WTC11 (cell line): Measurements from ENCODE around the gene GMPR. TPM values are rescaled to one million over a fixed set of nuclear protein-coding genes. Genes with fewer than 3 reads are reported as not detected.

Experiments used
- ATAC-seq: fragments of 200-7000 bp; cut with Tn5 transposase; 2 replicates; pipeline ENCODE4 v1.10.0; 2021; ENCODE audit warnings: mild to moderate bottlenecking, moderate library complexity
- CTCF ChIA-PET: fragments of 300-600 bp; sonication (Branson Sonifier 250); formaldehyde crosslinking; loops from one replicate; lab custom pipeline; 2021; ENCODE audit warnings: antibody characterized with exemption; lab: Charles Lee
- POLR2A ChIA-PET: fragments of 350-600 bp; sonication (Branson Sonifier 250); formaldehyde crosslinking; loops from one replicate; lab custom pipeline; 2021; ENCODE audit warnings: antibody characterized with exemption; lab: Charles Lee
- DNase-seq: peaks from one replicate; pipeline ENCODE4 v3.0.0; 2021; ENCODE audit warnings: low spot score
- H3K27ac Mint-ChIP-seq: 2 replicates; pipeline ENCODE4 v1.8.0; 2021; ENCODE audit warnings: mixed read lengths
- H3K27me3 Mint-ChIP-seq: 2 replicates; pipeline ENCODE4 v1.8.0; 2021; ENCODE audit warnings: low read depth, mild to moderate bottlenecking, moderate library complexity, mixed read lengths
- H3K36me3 Mint-ChIP-seq: 2 replicates; pipeline ENCODE4 v1.8.0; 2021; ENCODE audit warnings: mixed read lengths
- H3K4me1 Mint-ChIP-seq: 2 replicates; pipeline ENCODE4 v1.8.0; 2022; ENCODE audit warnings: mixed read lengths
- H3K4me3 Mint-ChIP-seq: 2 replicates; pipeline ENCODE4 v1.8.0; 2021; ENCODE audit warnings: mild to moderate bottlenecking, moderate library complexity, mixed read lengths
- H3K9me3 Mint-ChIP-seq: 2 replicates; pipeline ENCODE4 v1.8.0; 2021; ENCODE audit warnings: mixed read lengths
- ATF3 ChIP-seq: sonication (generic); formaldehyde crosslinking; conservative IDR thresholded peaks from 2 replicates; pipeline ENCODE4 v1.8.1; 2022; ENCODE audit warnings: mild to moderate bottlenecking, missing genetic modification reagents
- CREM ChIP-seq: sonication (generic); formaldehyde crosslinking; IDR thresholded peaks from 2 replicates; pipeline ENCODE4 v1.8.1; 2022; ENCODE audit warnings: mild to moderate bottlenecking, missing genetic modification reagents, moderate library complexity
- E2F5 ChIP-seq: sonication (generic); formaldehyde crosslinking; IDR thresholded peaks from 2 replicates; pipeline ENCODE4 v1.8.1; 2022; ENCODE audit warnings: mild to moderate bottlenecking, moderate library complexity, missing genetic modification reagents
- ETV6 ChIP-seq: sonication (generic); formaldehyde crosslinking; IDR thresholded peaks from 2 replicates; pipeline ENCODE4 v1.8.1; 2022; ENCODE audit warnings: mild to moderate bottlenecking, missing genetic modification reagents
- FOXP4 ChIP-seq: sonication (generic); formaldehyde crosslinking; IDR thresholded peaks from 2 replicates; pipeline ENCODE4 v1.8.0; 2022; ENCODE audit warnings: mild to moderate bottlenecking, missing genetic modification reagents
- GABPB1 ChIP-seq: sonication (generic); formaldehyde crosslinking; IDR thresholded peaks from 2 replicates; pipeline ENCODE4 v1.8.1; 2023; ENCODE audit warnings: mild to moderate bottlenecking, missing genetic modification reagents
- GRHL2 ChIP-seq: fragments of 250-450 bp; sonication (Bioruptor Pico); IDR thresholded peaks from 2 replicates; pipeline ENCODE4 v1.8.0; 2022; ENCODE audit warnings: mild to moderate bottlenecking, moderate library complexity; ENCODE audit not compliant: insufficient replicate concordance, severe bottlenecking
- IRF1 ChIP-seq: sonication (generic); formaldehyde crosslinking; IDR thresholded peaks from 2 replicates; pipeline ENCODE4 v1.8.0; 2023; ENCODE audit warnings: missing genetic modification reagents
- IRF2 ChIP-seq: sonication (generic); formaldehyde crosslinking; IDR thresholded peaks from 2 replicates; pipeline ENCODE4 v1.8.0; 2022; ENCODE audit warnings: low read depth, missing genetic modification reagents, borderline replicate concordance
- MLX ChIP-seq: sonication (generic); formaldehyde crosslinking; IDR thresholded peaks from 2 replicates; pipeline ENCODE4 v1.8.1; 2023; ENCODE audit warnings: mild to moderate bottlenecking, missing genetic modification reagents, moderate library complexity
- NR1H2 ChIP-seq: sonication (generic); formaldehyde crosslinking; IDR thresholded peaks from 2 replicates; pipeline ENCODE4 v1.9.0; 2021; ENCODE audit warnings: mild to moderate bottlenecking, moderate library complexity, missing genetic modification reagents
- NR2C2 ChIP-seq: sonication (generic); formaldehyde crosslinking; IDR thresholded peaks from 2 replicates; pipeline ENCODE4 v1.8.0; 2022; ENCODE audit warnings: mild to moderate bottlenecking, missing genetic modification reagents
- OVOL2 ChIP-seq: fragments of 250-450 bp; sonication (Bioruptor Pico); IDR thresholded peaks from 2 replicates; pipeline ENCODE4 v1.9.0; 2021; ENCODE audit warnings: mild to moderate bottlenecking, borderline replicate concordance
- PRDM15 ChIP-seq: sonication (generic); formaldehyde crosslinking; IDR thresholded peaks from 2 replicates; pipeline ENCODE4 v1.8.0; 2022; ENCODE audit warnings: missing genetic modification reagents
- RELA ChIP-seq: sonication (generic); formaldehyde crosslinking; IDR thresholded peaks from 2 replicates; pipeline ENCODE4 v1.8.1; 2022; ENCODE audit warnings: missing genetic modification reagents, mild to moderate bottlenecking, borderline replicate concordance
- RORB ChIP-seq: fragments of 250-450 bp; sonication (Bioruptor Pico); IDR thresholded peaks from 2 replicates; pipeline ENCODE4 v1.9.0; 2021; ENCODE audit warnings: mild to moderate bottlenecking
- SOX15 ChIP-seq: fragments of 250-450 bp; sonication (Bioruptor Pico); IDR thresholded peaks from 2 replicates; pipeline ENCODE4 v1.9.0; 2021; ENCODE audit warnings: mild to moderate bottlenecking
- ZNF138 ChIP-seq: sonication (generic); formaldehyde crosslinking; conservative IDR thresholded peaks from 2 replicates; pipeline ENCODE4 v1.8.1; 2022; ENCODE audit warnings: mild to moderate bottlenecking, moderate library complexity, missing genetic modification reagents
- ZNF317 ChIP-seq: sonication (generic); formaldehyde crosslinking; IDR thresholded peaks from 2 replicates; pipeline ENCODE4 v1.8.1; 2023; ENCODE audit warnings: low read depth, mild to moderate bottlenecking, moderate library complexity, missing genetic modification reagents, borderline replicate concordance
- ZNF532 ChIP-seq: fragments of 250-450 bp; sonication (Bioruptor Pico); IDR thresholded peaks from 2 replicates; pipeline ENCODE4 v1.9.0; 2021; ENCODE audit warnings: mild to moderate bottlenecking, borderline replicate concordance
- ZNF671 ChIP-seq: fragments of 250-450 bp; sonication (Bioruptor Pico); IDR thresholded peaks from 2 replicates; pipeline ENCODE4 v1.8.0; 2021; ENCODE audit warnings: mild to moderate bottlenecking
- total RNA-seq: library from RNA; stranded (reverse); gene quantifications from 3 replicates; pipeline ENCODE4 v1.2.3, GENCODE V29; 2021

Gene GMPR
- total RNA-seq, 1 experiment from 2014 or later: 2.4 TPM

- H3K27ac Mint-ChIP-seq: no peak overlapping the region
These were observed 95.2 kb downstream of the GMPR start for GRCh38 chr6:16333580-16333979.

GRCh38 chr6:16334671-16335070 is 96.3 kb downstream of the GMPR start:
- POLR2A ChIA-PET: no interaction called here
- Mint-ChIP-seq H3K4me3 (no peak overlapping the region), H3K36me3 (no peaks in the 10 kb centered on the region), H3K27me3 (no peaks in the 10 kb centered on the region), H3K4me1 (peaks cover 14% of the 10 kb centered on the region), H3K27ac (no peak overlapping the region), H3K9me3 (no peaks in the 10 kb centered on the region)
- CTCF ChIA-PET: no interaction called here
- ATAC-seq: no peak
- DNase-seq: no peak
- TF ChIP-seq E2F5 (CRISPR knock-in tag) (no peak), PRDM15 (no peak), RELA (no peak), CREM (no peak), GRHL2 (no peak), IRF1 (no peak)

More at GRCh38 chr6:16333580-16333979, 95.2 kb downstream of the GMPR start:
- no peak overlapping the region for H3K4me3 Mint-ChIP-seq
- ChIA-PET POLR2A (no interaction called here), CTCF (interaction anchor here (1.2 to 3.3 kb wide), 3 partner anchors 48 to 430 kb away, joined by 4 to 61 read pairs (median 14); no protein-coding TSS in a partner anchor)
- H3K9me3 Mint-ChIP-seq: no peaks in the 10 kb centered on the region
- TF ChIP-seq MLX (CRISPR knock-in tag) (no peak), ATF3 (no peak), ZNF138 (no peak), ZNF671 (CRISPR knock-in tag) (no peak), RORB (CRISPR knock-in tag) (no peak), IRF2 (CRISPR knock-in tag) (no peak), GABPB1 (CRISPR knock-in tag) (no peak), ZNF317 (CRISPR knock-in tag) (no peak), NR2C2 (CRISPR knock-in tag) (no peak), CREM (no peak), SOX15 (CRISPR knock-in tag) (no peak), ZNF532 (CRISPR knock-in tag) (no peak), NR1H2 (CRISPR knock-in tag) (no peak), OVOL2 (CRISPR knock-in tag) (no peak), ETV6 (no peak), FOXP4 (no peak)
- H3K4me1 Mint-ChIP-seq: peaks cover 6% of the 10 kb centered on the region
- no peak for ATAC-seq
- no peak for DNase-seq
- H3K36me3 Mint-ChIP-seq: no peaks in the 10 kb centered on the region
- H3K27me3 Mint-ChIP-seq: no peaks in the 10 kb centered on the region
